ENCODE data around the gene MSH6.
A peak's percentile ranks its signal among the peaks of the same experiment; 100 is the strongest.

MSH6 gene

DNA sequence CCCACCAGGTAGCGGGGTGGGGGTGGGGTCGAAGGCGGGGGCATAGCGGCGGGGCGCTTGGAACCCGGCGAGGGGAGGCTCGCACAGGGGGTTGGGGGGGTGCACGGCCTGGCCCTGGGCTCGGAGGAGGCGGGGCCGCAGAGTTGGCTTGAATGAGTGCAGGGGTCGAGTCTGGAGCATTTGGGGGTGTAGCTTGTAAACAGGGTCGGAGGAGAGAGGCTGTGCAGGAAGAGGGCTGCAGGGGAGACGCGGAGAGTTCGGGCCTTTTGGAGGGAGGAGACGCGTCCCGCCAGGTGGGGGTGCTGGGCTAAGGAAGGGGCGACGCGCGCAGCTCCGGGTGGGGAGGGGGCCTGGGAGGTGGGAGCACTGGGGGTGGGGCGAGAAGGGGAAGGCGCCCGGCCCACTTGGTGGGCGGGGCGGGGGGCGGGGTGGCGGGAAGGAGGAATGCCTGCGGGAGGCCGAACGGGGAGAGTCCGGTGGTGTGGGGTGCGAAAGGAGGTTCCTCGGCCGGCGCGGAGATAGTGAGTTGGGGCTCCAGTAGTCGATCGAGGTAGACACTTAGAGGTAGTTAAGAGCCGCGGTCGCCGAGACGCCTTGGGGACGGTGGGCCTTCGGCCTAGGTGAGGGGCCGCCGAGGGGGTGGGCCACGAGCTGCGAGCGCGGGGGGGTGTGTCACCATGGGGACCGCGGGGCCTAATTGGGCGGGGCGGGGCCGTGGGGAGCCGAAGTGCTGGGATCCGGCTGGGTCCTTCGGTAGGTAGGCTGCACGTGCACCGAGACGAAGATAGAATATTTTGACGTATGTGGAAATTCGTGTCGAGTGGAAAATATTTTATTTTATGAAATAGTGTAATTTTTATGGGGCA is 774 bp downstream of the MSH6 start:
- peak; percentile 68 to 72 for DNase-seq

DNA sequence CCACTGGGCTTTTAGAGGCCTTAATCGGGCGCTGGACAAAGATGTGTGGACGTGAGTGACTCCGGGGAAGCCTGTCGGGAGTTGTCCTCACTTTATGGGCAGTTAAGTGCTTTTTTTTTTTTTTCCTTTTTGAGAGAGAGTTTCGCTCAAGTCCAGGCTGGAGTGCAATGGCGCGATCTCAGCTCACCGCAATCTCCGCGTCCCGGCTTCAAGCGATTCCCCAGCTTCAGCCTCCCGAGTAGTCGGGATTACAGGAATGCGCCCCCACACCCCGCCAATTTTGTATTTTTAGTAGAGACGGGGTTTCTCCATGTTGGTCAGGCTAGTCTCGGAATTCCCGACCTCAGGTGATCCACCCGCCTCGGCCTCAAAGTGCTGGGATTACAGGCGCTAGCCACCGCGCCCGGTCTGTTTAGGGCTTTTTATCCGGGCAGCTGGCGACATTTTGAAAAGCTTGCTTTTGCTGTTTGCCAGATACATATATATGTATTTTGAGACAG is 1.5 kb downstream of the MSH6 start:
- DNase-seq = no peak

DNA sequence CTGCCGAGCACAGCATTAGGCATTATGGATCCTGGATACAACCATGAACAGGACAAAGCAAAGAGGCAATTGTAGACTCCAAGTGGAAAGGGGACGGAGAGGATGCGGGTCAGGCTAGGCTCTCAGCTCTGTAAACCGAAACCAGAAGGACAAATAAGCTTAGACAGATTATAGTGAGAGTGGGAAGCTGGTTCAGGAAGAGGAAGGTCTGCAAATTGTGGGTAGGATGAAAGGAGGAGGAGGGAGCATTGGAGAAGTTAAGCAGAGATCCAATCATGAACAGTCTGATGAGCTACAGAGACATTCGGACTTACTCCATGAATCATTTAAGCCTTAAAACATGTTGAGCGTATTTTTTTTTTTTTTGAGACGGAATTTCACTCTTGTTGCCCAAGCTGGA is 3.0 kb downstream of the MSH6 start:
- DNase-seq = no peak

DNA sequence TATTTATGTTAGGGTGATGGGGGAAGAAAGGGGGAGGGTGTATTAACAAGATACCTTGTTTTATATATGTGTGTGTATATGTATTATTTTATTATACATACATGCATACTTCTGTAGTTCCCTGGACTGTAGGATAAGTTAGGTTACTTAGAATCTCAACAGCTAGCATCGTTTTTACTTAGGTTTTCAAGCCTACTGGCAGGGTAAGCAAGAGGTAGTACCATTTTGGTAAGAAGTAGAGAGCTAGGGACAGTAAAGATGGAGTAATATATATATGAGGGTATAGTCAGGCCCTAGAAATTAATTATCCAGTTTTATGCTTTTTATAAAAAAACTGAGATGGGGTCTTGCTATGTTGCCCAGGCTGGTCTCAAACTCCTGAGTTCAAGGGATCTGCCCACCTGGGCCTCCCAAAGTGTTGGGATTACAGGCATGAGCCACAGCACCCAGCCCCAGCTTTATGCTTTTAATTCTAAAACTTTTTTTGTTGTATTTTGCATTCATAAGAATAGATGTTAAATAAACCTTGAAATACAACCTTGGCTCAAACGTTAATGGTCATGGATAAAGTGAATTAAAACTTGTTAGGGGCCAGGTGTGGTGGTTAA is 13.2 kb downstream of the MSH6 start:
- no peak for DNase-seq

DNA sequence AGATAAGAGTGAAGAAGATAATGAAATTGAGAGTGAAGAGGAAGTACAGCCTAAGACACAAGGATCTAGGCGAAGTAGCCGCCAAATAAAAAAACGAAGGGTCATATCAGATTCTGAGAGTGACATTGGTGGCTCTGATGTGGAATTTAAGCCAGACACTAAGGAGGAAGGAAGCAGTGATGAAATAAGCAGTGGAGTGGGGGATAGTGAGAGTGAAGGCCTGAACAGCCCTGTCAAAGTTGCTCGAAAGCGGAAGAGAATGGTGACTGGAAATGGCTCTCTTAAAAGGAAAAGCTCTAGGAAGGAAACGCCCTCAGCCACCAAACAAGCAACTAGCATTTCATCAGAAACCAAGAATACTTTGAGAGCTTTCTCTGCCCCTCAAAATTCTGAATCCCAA is 15.7 kb downstream of the MSH6 start:
- peak in 1 of 2 donors; percentile 17 for DNase-seq

DNA sequence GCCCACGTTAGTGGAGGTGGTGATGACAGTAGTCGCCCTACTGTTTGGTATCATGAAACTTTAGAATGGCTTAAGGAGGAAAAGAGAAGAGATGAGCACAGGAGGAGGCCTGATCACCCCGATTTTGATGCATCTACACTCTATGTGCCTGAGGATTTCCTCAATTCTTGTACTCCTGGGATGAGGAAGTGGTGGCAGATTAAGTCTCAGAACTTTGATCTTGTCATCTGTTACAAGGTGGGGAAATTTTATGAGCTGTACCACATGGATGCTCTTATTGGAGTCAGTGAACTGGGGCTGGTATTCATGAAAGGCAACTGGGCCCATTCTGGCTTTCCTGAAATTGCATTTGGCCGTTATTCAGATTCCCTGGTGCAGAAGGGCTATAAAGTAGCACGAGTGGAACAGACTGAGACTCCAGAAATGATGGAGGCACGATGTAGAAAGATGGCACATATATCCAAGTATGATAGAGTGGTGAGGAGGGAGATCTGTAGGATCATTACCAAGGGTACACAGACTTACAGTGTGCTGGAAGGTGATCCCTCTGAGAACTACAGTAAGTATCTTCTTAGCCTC is 16.2 kb downstream of the MSH6 start:
- no peak for DNase-seq

DNA sequence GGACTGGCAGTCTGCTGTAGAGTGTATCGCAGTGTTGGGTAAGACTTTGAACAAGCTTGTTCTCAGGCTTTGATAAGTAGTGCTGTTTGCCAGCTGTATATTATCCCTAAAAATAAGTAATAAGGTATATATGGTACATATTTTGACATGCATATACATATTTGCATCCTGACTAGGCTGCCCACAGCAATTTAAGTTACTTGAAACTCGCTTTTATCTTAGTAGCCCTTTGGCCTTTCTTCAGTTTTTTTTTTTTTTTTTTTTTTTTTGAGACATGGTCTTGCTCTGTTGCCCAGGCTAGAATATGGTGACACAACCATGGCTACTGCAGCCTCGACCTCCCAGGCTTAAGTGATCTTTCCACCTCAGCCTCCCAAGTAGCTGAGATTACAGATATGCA is 18.2 kb downstream of the MSH6 start:
- no peak for DNase-seq

DNA sequence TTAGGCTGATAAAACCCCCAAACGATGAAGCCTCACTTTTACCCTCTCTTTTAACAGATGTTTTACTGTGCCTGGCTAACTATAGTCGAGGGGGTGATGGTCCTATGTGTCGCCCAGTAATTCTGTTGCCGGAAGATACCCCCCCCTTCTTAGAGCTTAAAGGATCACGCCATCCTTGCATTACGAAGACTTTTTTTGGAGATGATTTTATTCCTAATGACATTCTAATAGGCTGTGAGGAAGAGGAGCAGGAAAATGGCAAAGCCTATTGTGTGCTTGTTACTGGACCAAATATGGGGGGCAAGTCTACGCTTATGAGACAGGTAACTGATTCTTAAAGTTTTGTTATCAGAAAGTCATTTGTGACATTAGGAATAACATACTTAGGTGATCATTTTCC is 20.4 kb downstream of the MSH6 start:
- no peak for DNase-seq

DNA sequence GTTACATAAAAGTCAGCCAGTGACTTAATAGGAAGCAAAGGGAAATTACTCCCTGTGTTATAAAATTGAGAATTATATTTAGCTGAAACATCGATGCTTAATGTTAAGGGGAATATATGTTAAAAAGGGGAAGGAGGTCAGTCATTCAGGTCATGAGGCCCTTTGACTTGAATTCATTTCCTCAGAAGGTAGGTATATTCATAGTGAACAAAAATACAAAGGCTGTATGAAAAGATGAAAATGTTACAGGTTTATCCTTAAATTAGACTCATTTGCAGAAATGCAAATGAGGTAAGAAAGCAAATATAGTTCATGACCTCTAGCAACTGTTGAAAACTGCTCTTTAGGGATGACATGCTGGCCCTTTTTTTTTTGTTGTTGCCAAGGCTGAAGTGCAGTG is 20.8 kb downstream of the MSH6 start:
- no peak for DNase-seq

DNA sequence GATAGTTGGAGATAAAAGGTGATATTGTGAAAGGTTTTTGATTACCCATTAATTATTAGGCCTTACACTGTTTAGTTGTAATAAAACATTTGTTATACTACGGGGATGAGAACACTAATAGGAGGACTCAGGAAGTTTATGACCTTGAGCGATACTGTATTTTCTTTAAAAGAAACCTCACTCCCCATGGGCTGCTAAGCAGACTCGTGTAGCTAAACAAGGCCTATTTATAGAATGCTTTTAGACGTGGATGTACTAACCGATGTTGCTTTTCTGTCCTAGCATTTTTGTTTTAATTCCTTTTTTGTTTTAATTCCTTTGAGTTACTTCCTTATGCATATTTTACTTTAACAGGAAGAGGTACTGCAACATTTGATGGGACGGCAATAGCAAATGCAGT is 22.9 kb downstream of the MSH6 start:
- DNase-seq = no peak

DNA sequence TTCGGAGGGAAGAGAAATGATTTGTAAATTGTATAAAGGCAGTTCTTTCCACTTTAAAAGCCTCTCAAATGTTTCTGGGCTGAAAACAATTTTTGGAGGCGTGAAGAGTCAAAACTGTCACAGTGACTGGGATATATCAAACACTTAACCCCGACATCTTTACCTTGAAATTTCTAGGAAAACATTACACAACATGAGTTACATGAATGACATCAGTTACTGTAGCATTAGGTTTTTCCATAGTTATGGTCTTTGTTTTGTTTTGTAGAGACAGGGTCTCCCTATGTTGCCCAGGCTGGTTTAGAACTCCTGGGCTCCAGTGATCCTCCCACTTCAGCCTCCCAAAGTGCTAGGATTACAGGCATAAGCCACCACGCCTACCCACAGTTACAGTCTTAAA is 25.7 kb downstream of the MSH6 start:
- no peak for DNase-seq

DNA sequence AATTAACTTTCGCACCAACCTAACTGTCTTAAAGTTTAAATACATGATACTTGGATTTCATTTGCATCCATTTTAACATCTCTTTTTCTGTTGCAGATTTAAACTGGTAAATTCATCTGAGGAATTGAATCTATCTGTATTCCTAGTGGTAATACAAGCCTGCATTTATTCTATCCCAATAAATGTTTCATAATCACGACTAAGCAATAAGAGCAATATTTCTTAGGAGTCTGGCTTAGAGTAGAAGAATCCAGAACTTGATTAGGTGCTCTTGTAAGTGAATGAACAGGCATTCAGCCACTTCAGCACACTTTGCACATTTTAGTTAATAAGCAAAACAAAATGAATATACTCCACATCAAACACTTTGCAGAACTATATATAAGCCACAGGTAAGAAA is 27.0 kb downstream of the MSH6 start:
- no peak for DNase-seq

DNA sequence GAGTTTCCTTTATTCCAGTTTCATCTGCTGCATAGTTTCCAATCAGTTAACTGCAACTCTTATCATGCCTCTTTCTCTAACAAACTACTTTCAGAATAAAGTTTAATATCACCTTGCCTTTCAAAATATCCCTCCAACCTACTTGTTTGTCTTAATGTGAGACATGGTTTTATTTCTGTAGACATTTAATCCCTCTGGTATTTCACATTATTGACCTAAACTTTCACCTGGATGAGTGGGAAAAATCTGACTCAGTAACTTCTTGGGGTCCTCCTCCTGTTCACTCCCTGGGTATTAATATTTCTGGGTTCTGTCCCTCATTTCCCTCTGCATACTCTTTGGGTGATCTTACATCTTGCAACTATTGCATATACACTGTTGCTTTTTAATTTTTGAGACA is 27.9 kb downstream of the MSH6 start:
- DNase-seq = no peak

DNA sequence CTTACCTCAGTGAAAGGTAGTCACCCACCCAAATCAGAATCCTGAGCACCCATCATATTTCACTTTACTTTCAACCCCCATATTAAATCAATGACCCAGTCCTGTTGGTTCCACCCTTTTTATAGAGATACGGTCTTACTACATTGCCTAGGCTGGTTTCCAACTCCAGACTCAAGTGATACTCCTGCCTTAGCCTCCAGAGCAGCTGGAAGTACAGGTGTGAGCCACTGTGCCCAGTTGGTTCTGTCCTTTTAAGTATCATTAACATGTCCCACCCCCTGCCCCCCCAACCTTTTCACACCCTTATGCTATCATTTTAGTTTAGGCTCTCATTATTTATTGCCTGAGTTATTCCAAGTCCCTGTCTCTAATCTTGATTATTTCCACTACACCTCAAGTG is 28.7 kb downstream of the MSH6 start:
- DNase-seq = no peak

DNA sequence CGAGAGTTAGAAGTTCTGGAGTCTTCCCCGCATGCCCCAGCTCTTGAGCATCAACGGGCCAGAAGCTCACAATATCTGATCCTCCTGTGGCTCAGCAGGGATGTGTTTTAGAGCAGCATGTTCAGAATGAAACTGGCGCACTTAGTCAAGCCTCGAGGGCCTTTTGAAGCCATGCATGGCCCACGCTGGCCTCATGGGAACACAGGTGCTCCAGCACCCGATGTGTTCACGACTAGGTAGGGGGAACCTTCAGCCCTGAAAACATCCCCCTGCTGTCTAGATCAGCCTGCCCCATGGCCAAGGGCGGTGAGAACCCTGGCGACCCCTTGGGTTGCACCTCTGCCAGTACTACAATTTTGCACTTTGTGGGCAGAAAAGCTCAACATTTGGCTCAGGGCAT is 32.8 kb downstream of the MSH6 start:
- no peak for DNase-seq

DNA sequence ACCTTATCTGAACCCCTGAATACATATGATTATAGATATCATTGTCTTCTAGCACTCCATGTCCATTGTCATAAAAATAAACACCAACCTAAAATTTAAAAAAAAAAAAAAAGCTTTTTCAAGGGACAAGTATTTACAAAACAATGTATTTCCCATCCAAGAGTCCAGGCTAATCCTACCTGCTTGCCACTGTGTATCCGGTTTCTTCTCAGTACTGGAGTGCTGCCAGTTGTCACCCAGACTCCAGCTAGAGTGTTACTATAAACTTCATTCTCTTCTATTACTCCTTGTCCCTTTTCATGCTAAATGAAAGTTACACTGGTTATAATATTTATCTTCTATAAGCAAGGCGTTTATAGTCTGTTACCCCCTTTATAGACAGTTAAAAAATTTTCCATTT is 35.8 kb downstream of the MSH6 start:
- no peak for DNase-seq

DNA sequence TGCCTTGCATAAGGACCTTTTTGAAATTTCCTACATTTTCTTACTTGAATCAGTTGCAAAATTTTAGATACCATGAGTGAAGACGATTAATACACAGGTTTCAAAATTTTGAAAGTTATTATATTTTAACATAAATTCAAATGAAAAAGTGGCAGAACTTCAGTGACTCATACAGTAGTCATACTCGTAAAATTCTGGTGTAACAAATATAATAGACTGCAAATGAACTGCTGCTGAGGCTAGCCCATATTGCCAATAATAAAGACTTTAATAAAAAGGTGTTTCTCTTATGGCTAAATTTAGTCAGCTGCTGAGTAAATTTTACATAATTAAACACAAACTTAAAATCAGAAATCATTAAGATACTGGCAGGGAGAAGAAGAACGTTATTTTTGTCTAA is 36.9 kb downstream of the MSH6 start:
- no peak for DNase-seq

DNA sequence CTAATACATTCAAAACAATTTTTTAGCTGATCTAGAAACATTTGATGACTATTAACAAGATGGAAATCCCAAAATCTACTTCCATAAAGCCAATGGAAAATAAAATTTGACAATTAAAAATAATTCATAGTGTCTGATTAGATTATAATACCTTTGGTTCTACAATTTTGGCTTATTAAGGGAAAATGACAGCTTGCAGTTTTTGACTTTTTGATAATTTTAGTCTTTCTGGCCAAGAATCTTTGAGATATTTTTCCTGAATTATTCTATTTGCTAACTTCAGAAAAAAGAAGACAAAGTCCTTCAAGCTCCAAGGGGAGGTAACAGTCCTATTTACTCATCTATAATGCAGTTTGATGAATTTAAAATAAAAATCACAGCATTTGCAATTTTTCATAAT is 39.6 kb downstream of the MSH6 start:
- DNase-seq = no peak

DNA sequence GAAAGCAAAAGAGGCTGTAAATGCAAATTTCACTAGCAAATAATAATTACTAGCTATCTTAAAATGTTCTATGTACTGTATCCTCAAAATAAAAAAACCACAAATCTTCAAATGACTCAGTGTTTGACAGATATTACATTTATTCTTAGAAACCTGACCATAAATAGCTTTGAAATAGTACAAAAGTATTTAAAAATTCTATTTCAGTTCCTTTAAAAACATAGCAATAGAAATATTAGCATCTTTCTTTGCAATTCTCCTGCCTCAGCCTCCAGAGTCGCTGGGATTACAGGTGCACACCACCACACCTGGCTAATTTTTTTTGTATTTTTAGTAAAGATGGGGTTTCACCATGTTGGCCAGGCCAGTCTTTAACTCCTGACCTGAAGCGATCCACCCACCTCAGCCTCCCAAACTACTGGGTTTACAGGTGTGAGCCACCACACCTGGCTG is 50.6 kb downstream of the MSH6 start:
- no peak for DNase-seq

DNA sequence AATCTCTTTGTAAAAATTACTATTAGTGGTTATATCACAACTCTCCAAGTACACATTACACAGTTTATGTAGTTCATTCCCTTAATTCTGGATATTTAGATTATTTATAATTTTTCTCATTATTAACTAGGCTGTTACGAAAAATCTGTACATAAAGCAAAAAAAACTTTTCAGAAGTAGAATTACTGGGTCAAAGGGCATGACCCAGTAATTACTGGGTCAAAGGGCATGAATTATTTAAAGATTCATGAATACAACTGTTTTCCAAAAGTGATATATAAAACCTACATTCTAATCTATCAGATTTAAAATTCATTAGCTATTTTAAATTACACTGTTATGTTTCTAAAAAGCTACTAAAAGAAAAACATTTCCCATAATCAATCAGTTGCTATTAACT is 55.3 kb downstream of the MSH6 start:
- DNase-seq = no peak

DNA sequence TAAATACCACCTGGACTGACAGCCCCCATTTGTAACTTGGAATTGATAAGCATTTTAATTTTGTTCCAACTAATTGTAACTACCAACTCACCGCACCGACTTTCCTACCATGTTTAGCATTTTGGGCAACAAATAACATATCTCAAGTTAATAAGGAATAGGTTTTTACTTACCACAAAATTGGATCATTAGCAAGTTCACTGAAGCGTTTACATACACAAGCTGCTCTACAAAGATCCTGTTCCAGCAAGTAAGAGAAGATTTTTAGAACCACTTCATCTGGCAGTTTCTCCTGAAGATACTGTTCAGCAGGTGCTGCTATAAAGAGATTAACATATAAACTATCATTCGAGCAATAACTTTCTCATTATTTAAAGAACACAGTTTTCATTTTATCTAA is 55.7 kb downstream of the MSH6 start:
- no peak for DNase-seq

DNA sequence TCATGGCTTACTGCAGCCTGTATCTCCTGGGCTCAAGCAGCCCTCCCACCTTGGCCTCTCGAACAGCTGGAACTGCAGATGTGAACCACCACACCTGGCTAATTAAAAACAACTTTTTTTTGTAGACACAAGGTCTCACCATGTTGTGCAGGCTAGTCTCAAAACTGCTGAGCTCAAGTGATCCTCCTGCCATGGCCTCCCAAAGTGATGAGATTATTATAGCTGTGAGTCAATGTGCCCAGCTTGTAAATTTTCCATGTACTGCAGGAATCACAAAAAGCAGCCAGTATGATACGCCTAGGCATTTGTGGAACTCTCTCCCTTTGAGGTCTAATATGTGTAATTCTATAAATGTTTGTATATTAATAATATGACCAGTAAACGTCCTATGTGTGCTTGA is 59.9 kb downstream of the MSH6 start:
- no peak for DNase-seq

DNA sequence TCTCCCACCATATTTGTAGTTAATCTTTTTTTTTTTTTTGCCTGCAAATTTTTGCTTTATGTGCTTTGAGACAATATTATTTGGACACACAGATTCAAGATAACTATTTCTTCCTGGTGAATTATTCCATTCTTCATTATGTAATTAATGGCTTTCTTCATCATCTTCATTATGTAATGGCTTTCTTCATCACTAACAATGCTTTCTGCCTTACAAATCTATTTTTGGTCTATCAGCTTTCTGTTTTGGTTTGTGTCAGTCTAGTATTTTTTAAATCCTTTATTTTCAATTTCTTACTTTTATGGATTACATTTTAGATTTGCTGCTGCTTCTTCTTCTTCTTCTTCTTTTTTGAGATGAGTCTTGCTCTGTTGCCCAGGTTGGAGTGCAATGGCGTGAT is 60.5 kb downstream of the MSH6 start:
- no peak for DNase-seq

DNA sequence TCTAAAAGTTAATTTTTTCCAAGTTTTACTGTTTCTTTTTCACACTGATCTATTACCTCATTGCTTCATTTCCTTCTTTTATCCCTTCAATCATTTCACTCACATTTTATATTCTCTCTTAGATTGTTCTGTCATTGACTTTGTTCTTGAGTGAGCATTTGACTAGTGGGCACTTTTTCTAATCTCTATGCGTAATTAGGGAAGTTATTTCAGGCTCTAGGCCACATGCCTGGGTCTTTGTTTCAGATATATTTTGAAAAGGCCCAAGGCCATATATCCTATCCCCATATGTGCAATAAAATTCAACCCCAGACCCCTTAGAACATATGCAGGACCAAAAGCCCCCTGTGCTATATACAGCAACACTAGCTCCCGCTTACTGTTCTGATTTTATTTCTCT is 61.2 kb downstream of the MSH6 start:
- no peak for DNase-seq

Data from CD4-positive, alpha-beta T cell treated with Interleukin-4 for 1 hour (primary cell).